T-cell (primary cell): Measurements from ENCODE around the gene RHOB. TPM values are rescaled to one million over a fixed set of nuclear protein-coding genes. Genes with fewer than 3 reads are reported as not detected.

Experiments
- ATAC-seq, 4 experiments: fragments of 200-7000 bp in 3 of 4; fragments of 150-1000 bp in 1 of 4; cut with Tn5 transposase; replicated peaks in 1 of 4; 1 replicate in 3 of 4; 2 replicates in 1 of 4; pipeline ENCODE4 v1.10.0; 2021; ENCODE audit warnings: moderate library complexity in 3 of 4, mild to moderate bottlenecking in 2 of 4, moderate number of reproducible peaks in 1 of 4
- CTCF ChIA-PET, 2 donors: fragments of 300-600 bp; sonication (Branson Sonifier 250); formaldehyde crosslinking; loops; one replicate each; lab custom pipeline; 2022; ENCODE audit warnings: antibody characterized with exemption in 2 of 2; lab: Charles Lee
- POLR2A ChIA-PET, 2 donors: fragments of 300-600 bp; sonication (Branson Sonifier 250); formaldehyde crosslinking; loops; one replicate each; lab custom pipeline; 2022; ENCODE audit warnings: antibody characterized with exemption in 2 of 2; lab: Charles Lee
- DNase-seq, 35 experiments: peaks; one replicate each; pipeline versions ENCODE4 v3.0.0 to v3.0.0-alpha.2; 2013 to 2023
- H3K27ac ChIP-seq: one replicate; pipeline ENCODE4 v1.5.1; 2013; ENCODE audit warnings: low read length
- H3K27me3 ChIP-seq, 2 experiments: replicated peaks in 1 of 2; 1 replicate in 1 of 2; 2 replicates in 1 of 2; pipeline versions ENCODE4 v1.6.1 to v1.7.0; 2013; ENCODE audit warnings: low read length in 1 of 2, mixed read lengths in 1 of 2; ENCODE audit not compliant: control insufficient read depth in 2 of 2, insufficient read depth in 2 of 2; ENCODE audit errors: extremely low read depth in 1 of 2
- H3K36me3 ChIP-seq, 2 donors: 1 replicate in 1 of 2; 2 replicates in 1 of 2; pipeline versions ENCODE4 v1.6.1 to v1.7.0; 2013; ENCODE audit warnings: low read length in 1 of 2; ENCODE audit not compliant: control insufficient read depth in 2 of 2, insufficient read depth in 1 of 2; ENCODE audit errors: extremely low read depth in 1 of 2
- H3K4me1 ChIP-seq, 2 experiments: 1 replicate in 1 of 2; 2 replicates in 1 of 2; pipeline versions ENCODE4 v1.6.1 to v1.7.0; 2013; ENCODE audit warnings: low read length in 2 of 2, mixed read lengths in 1 of 2; ENCODE audit not compliant: insufficient read depth in 2 of 2, control insufficient read depth in 1 of 2; ENCODE audit errors: extremely low read depth in 1 of 2
- H3K4me3 ChIP-seq, 2 donors: 1 replicate in 1 of 2; 2 replicates in 1 of 2; pipeline versions ENCODE4 v1.5.1 to v1.7.0; 2013; ENCODE audit warnings: mild to moderate bottlenecking in 2 of 2, low read length in 1 of 2, moderate library complexity in 1 of 2; ENCODE audit not compliant: control insufficient read depth in 1 of 2; ENCODE audit errors: extremely low read depth in 1 of 2
- H3K9me3 ChIP-seq: 2 replicates; pipeline ENCODE4 v1.7.0; 2013
- H3K27ac Mint-ChIP-seq, 2 donors: one replicate each; pipeline ENCODE4 v1.8.0; 2020 to 2021; ENCODE audit warnings: mild to moderate bottlenecking in 2 of 2, mixed read lengths in 2 of 2
- H3K27me3 Mint-ChIP-seq, 2 donors: one replicate each; pipeline ENCODE4 v1.8.0; 2021 to 2022; ENCODE audit warnings: mixed read lengths in 2 of 2
- H3K36me3 Mint-ChIP-seq: one replicate; pipeline ENCODE4 v1.8.0; 2021; ENCODE audit warnings: mixed read lengths
- H3K4me1 Mint-ChIP-seq, 3 donors: one replicate each; pipeline ENCODE4 v1.8.0; 2020 to 2022; ENCODE audit warnings: mixed read lengths in 3 of 3, mild to moderate bottlenecking in 1 of 3
- H3K4me3 Mint-ChIP-seq, 3 donors: one replicate each; pipeline ENCODE4 v1.8.0; 2020 to 2022; ENCODE audit warnings: mild to moderate bottlenecking in 3 of 3, mixed read lengths in 3 of 3, moderate library complexity in 3 of 3
- H3K9me3 Mint-ChIP-seq, 3 donors: one replicate each; pipeline ENCODE4 v1.8.0; 2020 to 2022; ENCODE audit warnings: mixed read lengths in 3 of 3
- whole genome bisulfite sequencing: methylation state at CpG from one replicate; pipeline ENCODE4 v1.1.5; 2013; ENCODE audit warnings: missing lambda C conversion rate; ENCODE audit not compliant: insufficient coverage; 5-methylcytosine and 5-hydroxymethylcytosine counted together
- total RNA-seq, 35 experiments: library from RNA in 6 of 35; stranded (reverse) in 6 of 35; fragments of 120-200 nt in 1 of 35; gene quantifications; one replicate each; pipeline versions ENCODE4 v1.2.1 to v1.2.4 and lab custom pipeline; 2013 to 2026

The RHOB gene
- total RNA-seq, 5 donors from 2014 or later (not counting 1 experiment from before 2014, with no cell fraction given) = 11.4 to 42.4 (median 14.7) TPM

DNA sequence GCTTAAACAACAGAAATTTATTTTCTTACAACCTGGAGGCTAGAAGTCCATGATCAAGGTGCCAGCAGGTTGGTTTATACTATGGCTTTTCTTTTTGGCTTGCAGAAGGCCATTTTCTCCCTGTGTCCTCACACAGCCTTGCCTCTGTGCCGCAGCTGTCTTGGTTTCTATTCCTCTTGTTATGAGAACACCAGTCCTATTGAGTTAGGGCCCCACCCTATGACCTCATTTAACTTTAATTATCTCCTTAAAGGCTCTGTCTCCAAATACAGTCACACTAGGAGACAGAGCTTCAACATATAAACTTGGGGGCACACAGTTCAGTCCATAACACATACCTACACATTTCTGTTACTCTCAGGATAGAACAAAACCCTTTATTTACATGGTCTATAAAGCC lies 17.3 kb upstream of the RHOB start:
- ATAC-seq (no peak), DNase-seq (no peak)
- peaks cover 10 to 18% (median 14%) of the 10 kb centered on the region in 3 donors for H3K4me1 Mint-ChIP-seq
- H3K4me3 Mint-ChIP-seq = no peak overlapping the region
- H3K27ac Mint-ChIP-seq = no peak overlapping the region
- 63% methylated on average over 1 of the region's 1 CpG for WGBS
- no peaks in the 10 kb centered on the region for H3K36me3 Mint-ChIP-seq
- H3K27me3 Mint-ChIP-seq = peaks cover 0 to 8% of the 10 kb centered on the region in 2 donors
- Histone ChIP-seq H3K4me3 (no peak overlapping the region), H3K27me3 (peaks cover 0 to 2% of the 10 kb centered on the region in 2 experiments), H3K36me3 (no peaks in the 10 kb centered on the region), H3K27ac (no peak overlapping the region), H3K4me1 (peaks cover 0 to 11% of the 10 kb centered on the region in 2 experiments), H3K9me3 (no peaks in the 10 kb centered on the region)
- ChIA-PET POLR2A (no interaction called here), CTCF (no interaction called here)
- no peaks in the 10 kb centered on the region for H3K9me3 Mint-ChIP-seq

DNA sequence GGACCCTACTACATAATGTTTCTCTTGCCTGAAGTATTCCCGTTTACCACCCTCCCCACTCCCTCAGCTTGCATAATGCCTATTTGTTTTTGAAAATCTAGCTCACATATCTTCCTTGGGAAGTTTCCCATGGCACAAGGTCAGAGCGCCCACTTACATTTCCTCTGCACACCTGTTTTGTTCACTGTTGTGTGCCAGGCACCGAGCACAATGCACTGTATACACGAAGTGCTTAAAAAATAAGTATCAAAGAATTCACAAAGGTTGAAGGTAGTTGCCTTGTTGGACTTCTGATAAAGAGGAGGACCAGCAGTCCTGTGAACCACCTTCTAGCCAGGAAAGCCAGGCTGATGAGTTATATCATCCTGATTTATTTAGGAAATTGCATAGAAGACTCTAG lies 16.8 kb upstream of the RHOB start:
- Histone ChIP-seq H3K36me3 (no peaks in the 10 kb centered on the region), H3K4me1 (peaks cover 0 to 6% of the 10 kb centered on the region in 2 experiments), H3K4me3 (no peak overlapping the region), H3K27ac (no peak overlapping the region), H3K9me3 (no peaks in the 10 kb centered on the region), H3K27me3 (no peaks in the 10 kb centered on the region)
- ChIA-PET POLR2A (no interaction called here), CTCF (interaction anchor here in 1 of 2 donors (0.9 kb wide), 1 partner anchor 14 kb away, joined by 3 read pairs; no protein-coding TSS in a partner anchor)
- 90% methylated on average over 2 of the region's 4 CpGs for WGBS
- peaks cover 3 to 8% of the 10 kb centered on the region in 2 donors for H3K27me3 Mint-ChIP-seq
- peaks cover 5 to 13% (median 9%) of the 10 kb centered on the region in 3 donors for H3K4me1 Mint-ChIP-seq
- no peak overlapping the region for H3K4me3 Mint-ChIP-seq
- H3K9me3 Mint-ChIP-seq = no peaks in the 10 kb centered on the region
- H3K27ac Mint-ChIP-seq = no peak overlapping the region
- no peaks in the 10 kb centered on the region for H3K36me3 Mint-ChIP-seq
- DNase-seq (no peak), ATAC-seq (no peak)

DNA sequence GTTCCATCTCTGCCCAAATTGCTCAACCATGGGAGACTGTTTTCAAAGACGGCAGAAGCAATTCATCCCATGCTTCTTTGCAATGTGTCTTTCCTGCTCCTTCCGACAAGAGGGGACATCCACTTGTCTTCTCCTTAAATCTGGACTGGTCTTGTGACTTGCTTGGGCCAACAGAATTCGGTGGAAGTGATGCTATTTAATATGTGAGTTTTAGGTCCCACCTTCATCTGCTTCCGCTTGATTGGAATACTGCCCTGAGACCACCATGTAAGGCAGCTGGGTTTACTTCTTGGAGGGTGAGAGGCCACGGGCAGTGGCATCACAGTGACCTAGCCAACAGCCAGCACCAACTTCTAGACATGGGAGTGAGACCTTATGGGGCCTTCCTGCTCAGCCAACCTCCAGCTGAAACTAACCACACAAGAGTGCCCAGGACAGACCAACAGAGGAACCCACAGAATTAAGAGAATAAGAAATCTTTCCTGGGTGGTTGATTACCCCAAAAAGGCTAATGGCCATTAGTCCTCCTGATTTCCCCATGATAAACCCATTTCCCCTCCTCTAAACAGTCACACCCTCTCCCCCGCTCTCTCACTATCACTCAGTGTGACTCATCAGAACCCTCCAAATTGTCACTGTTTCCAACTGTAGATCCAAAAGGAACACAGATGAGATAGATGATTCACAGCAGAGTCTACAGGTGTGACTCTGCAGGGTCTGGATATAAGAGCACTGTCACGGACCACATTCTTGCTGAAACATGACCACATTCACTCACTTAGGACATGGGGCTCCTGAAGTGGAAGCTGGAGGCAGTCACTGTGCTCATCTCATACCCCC lies 16.2 kb upstream of the RHOB start:
- no peak overlapping the region for H3K27ac ChIP-seq
- H3K9me3 Mint-ChIP-seq = no peaks in the 10 kb centered on the region
- ChIA-PET POLR2A (no interaction called here), CTCF (interaction anchor here in 1 of 2 donors (0.9 kb wide), 1 partner anchor 14 kb away, joined by 3 read pairs; no protein-coding TSS in a partner anchor)
- H3K4me3 ChIP-seq = no peak overlapping the region
- H3K36me3 ChIP-seq = no peaks in the 10 kb centered on the region
- no peaks in the 10 kb centered on the region for H3K4me1 ChIP-seq
- DNase-seq (no peak), ATAC-seq (no peak)
- peaks cover 7 to 8% of the 10 kb centered on the region in 2 donors for H3K27me3 Mint-ChIP-seq
- H3K27me3 ChIP-seq = no peaks in the 10 kb centered on the region
- no peaks in the 10 kb centered on the region for H3K9me3 ChIP-seq
- WGBS = 78% methylated on average over 2 of the region's 7 CpGs
- peaks cover 0 to 7% (median 2%) of the 10 kb centered on the region in 3 donors for H3K4me1 Mint-ChIP-seq
- H3K27ac Mint-ChIP-seq = no peak overlapping the region
- H3K36me3 Mint-ChIP-seq = no peaks in the 10 kb centered on the region
- H3K4me3 Mint-ChIP-seq = no peak overlapping the region

DNA sequence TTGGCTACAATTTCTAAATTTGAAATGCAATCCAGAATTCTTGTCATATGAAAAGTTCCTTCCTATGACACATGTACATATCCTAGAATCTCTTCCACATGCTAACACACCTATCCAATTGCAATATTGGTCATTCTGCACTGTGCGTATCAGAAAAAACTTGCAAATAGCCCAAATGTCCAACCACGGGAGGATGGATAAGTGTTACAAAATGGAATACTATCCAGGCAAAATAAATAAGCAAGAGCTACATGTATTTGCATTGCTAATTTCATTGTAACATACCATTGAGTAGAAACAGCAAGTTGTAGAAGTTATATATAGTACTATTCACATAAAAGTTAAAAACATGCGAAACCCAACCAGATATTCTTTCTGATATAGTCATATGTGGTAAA lies 15.6 kb upstream of the RHOB start:
- DNase-seq = no peak
- no peak overlapping the region for H3K27ac ChIP-seq
- H3K27me3 Mint-ChIP-seq = peaks cover 7 to 8% of the 10 kb centered on the region in 2 donors
- POLR2A ChIA-PET = no interaction called here
- no peaks in the 10 kb centered on the region for H3K9me3 Mint-ChIP-seq
- H3K36me3 ChIP-seq = no peaks in the 10 kb centered on the region
- H3K4me3 Mint-ChIP-seq = no peak overlapping the region
- H3K9me3 ChIP-seq = no peaks in the 10 kb centered on the region
- peaks cover 0 to 2% (median 0%) of the 10 kb centered on the region in 3 donors for H3K4me1 Mint-ChIP-seq
- H3K4me1 ChIP-seq = no peaks in the 10 kb centered on the region
- no peak for ATAC-seq
- H3K36me3 Mint-ChIP-seq = no peaks in the 10 kb centered on the region
- no peak overlapping the region for H3K27ac Mint-ChIP-seq
- no peak overlapping the region for H3K4me3 ChIP-seq
- CTCF ChIA-PET = no interaction called here
- no CpG with 5 or more reads among the region's 3 CpGs for WGBS
- no peaks in the 10 kb centered on the region for H3K27me3 ChIP-seq

DNA sequence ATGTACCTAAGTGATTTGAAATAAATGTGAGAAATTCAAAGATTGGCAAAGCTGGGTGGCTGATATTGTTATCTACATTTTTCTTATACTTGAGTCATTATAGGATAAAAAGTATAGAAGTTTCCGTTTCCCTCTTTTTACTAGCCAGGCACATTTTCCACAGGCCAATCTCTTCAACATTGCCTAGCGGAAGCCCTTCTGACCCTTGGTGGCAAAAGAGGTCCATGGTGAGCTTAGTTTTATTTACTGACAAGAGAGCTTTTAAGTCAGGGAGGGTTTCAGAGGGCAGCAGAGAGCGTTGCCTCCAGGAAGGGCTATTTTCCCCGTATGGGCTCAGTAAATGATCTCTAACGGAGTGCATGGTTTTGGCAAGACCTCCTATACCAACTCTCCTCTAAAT lies 15.1 kb upstream of the RHOB start:
- ChIA-PET CTCF (no interaction called here), POLR2A (no interaction called here)
- Histone ChIP-seq H3K36me3 (no peaks in the 10 kb centered on the region), H3K27me3 (no peaks in the 10 kb centered on the region), H3K27ac (no peak overlapping the region), H3K9me3 (no peaks in the 10 kb centered on the region), H3K4me3 (no peak overlapping the region), H3K4me1 (no peaks in the 10 kb centered on the region)
- Mint-ChIP-seq H3K27ac (no peak overlapping the region), H3K9me3 (no peaks in the 10 kb centered on the region), H3K4me1 (peaks cover 0 to 2% (median 0%) of the 10 kb centered on the region in 3 donors), H3K36me3 (no peaks in the 10 kb centered on the region), H3K4me3 (no peak overlapping the region), H3K27me3 (peaks cover 8 to 12% of the 10 kb centered on the region in 2 donors)
- no peak for DNase-seq
- no CpG with 5 or more reads among the region's 5 CpGs for WGBS
- no peak for ATAC-seq

DNA sequence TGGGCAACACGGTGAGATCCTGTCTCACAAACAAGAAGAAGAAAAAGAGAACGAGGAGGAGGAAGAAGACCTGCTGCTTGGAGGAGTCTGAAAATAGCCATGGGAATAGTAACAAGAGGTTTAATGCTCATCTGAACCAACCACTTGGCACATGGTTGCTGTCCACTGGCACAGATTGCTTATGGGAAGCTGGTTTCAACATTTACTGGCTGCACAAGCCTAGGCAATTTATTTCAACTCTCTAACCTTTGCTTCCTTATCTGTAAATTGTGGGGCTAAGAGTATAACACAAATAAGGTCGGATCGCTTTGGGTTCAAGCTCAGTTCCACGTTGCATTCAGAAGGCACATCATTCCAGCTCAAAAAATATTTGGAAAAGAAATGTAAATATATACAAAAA lies 14.2 kb upstream of the RHOB start:
- no peak for ATAC-seq
- POLR2A ChIA-PET = interaction anchor here in 1 of 2 donors (0.6 kb wide), 1 partner anchor 16 kb away, joined by 3 read pairs; no protein-coding TSS in a partner anchor
- H3K9me3 Mint-ChIP-seq = no peaks in the 10 kb centered on the region

More for the DNA sequence above, 14.2 kb upstream of the RHOB start:
- Histone ChIP-seq H3K36me3 (no peaks in the 10 kb centered on the region), H3K4me3 (no peak overlapping the region), H3K27me3 (no peaks in the 10 kb centered on the region), H3K9me3 (no peaks in the 10 kb centered on the region), H3K4me1 (no peaks in the 10 kb centered on the region), H3K27ac (no peak overlapping the region)
- CTCF ChIA-PET = interaction anchor here (0.6 to 1.3 kb wide), 4 partner anchors 9 to 250 kb away, joined by 3 to 8 read pairs (median 4); no protein-coding TSS in a partner anchor
- no peak overlapping the region for H3K27ac Mint-ChIP-seq
- 50% methylated on average over 1 of the region's 5 CpGs for WGBS
- peaks cover 8 to 14% of the 10 kb centered on the region in 2 donors for H3K27me3 Mint-ChIP-seq
- H3K4me1 Mint-ChIP-seq = peaks cover 0 to 2% (median 0%) of the 10 kb centered on the region in 3 donors
- H3K4me3 Mint-ChIP-seq = no peak overlapping the region
- DNase-seq = no peak
- H3K36me3 Mint-ChIP-seq = no peaks in the 10 kb centered on the region
